Epithelial cell of prostate (primary cell): ENCODE results near the gene NIP7.
"Not testable (repeated sequence)": the region's sequence is repeated elsewhere in the genome, so short reads cannot be mapped to it uniquely, and the experiment has no call there.

Experiments
- DNase-seq: peaks from one replicate; pipeline ENCODE4 v3.0.0-alpha.2; 2011; ENCODE audit warnings: low read depth, low spot score
- H3K27ac ChIP-seq: fragments of 450-650 bp; 2 replicates; pipeline ENCODE4 v1.5.1; 2017; ENCODE audit warnings: mild to moderate bottlenecking

Gene NIP7

GRCh38 chr16:69339289-69340094 is at the start of gene NIP7, which contains the start of gene COG8:
NIP7 (plus strand) TSS chr16:69339772; CDS start chr16:69339830, 58 bp downstream.
COG8 (minus strand) TSS chr16:69339564; CDS start chr16:69339552, 12 bp downstream.
- peak; percentile 89 for DNase-seq
- H3K27ac ChIP-seq, result peak within 1 kb of the TSS; percentile 88

GRCh38 chr16:69291657-69292056 is 47.9 kb upstream of the NIP7 start:
- not testable (repeated sequence) for DNase-seq, H3K27ac ChIP-seq

GRCh38 chr16:69293401-69293800 is 46.2 kb upstream of the NIP7 start:
- no peak for DNase-seq
- peak overlapping the region; percentile 55 for H3K27ac ChIP-seq

- no peak for DNase-seq
- H3K27ac ChIP-seq, result peak overlapping the region; percentile 55
These were observed 45.5 kb upstream of the NIP7 start for GRCh38 chr16:69294051-69294450.

GRCh38 chr16:69296771-69297170 is 42.8 kb upstream of the NIP7 start:
- not testable (repeated sequence) for H3K27ac ChIP-seq, DNase-seq

GRCh38 chr16:69298261-69298660 is 41.3 kb upstream of the NIP7 start:
- no peak for DNase-seq
- no peak overlapping the region for H3K27ac ChIP-seq

- no peak overlapping the region for H3K27ac ChIP-seq
- no peak for DNase-seq
These were observed 38.4 kb upstream of the NIP7 start for GRCh38 chr16:69301187-69301586.

- DNase-seq, result no peak
- H3K27ac ChIP-seq, result no peak overlapping the region
These were observed 37.7 kb upstream of the NIP7 start for GRCh38 chr16:69301861-69302260.

- DNase-seq, result no peak
- no peak overlapping the region for H3K27ac ChIP-seq
These were observed 37.3 kb upstream of the NIP7 start for GRCh38 chr16:69302301-69302700.

GRCh38 chr16:69306031-69306430 is 33.5 kb upstream of the NIP7 start:
- no peak for DNase-seq
- no peak overlapping the region for H3K27ac ChIP-seq

- DNase-seq, result no peak
- no peak overlapping the region for H3K27ac ChIP-seq
These were observed 32.5 kb upstream of the NIP7 start for GRCh38 chr16:69307091-69307490.

- DNase-seq, result no peak
- H3K27ac ChIP-seq, result no peak overlapping the region
These were observed 31.7 kb upstream of the NIP7 start for GRCh38 chr16:69307856-69308255.

- DNase-seq, result no peak
- H3K27ac ChIP-seq, result no peak overlapping the region
These were observed 30.3 kb upstream of the NIP7 start for GRCh38 chr16:69309316-69309715.

- peak within 1 kb of the TSS; percentile 80 for H3K27ac ChIP-seq
- peak; percentile 68 for DNase-seq
These were observed 28.7 kb upstream of the NIP7 start, which contains the start of gene VPS4A for GRCh38 chr16:69310653-69311532. VPS4A (plus strand) TSS chr16:69311350; CDS start chr16:69311512, 162 bp downstream.

- no peak for DNase-seq
These were observed 27.8 kb upstream of the NIP7 start for GRCh38 chr16:69311533-69312387.

GRCh38 chr16:69313469-69313868 is 26.1 kb upstream of the NIP7 start:
- no peak overlapping the region for H3K27ac ChIP-seq
- no peak for DNase-seq

More at GRCh38 chr16:69311533-69312387, 27.8 kb upstream of the NIP7 start:
- peak overlapping the region; percentile 80 for H3K27ac ChIP-seq

GRCh38 chr16:69314534-69314933 is 25.0 kb upstream of the NIP7 start:
- H3K27ac ChIP-seq, result no peak overlapping the region
- no peak for DNase-seq

- DNase-seq, result no peak
- H3K27ac ChIP-seq, result no peak overlapping the region
These were observed 23.9 kb upstream of the NIP7 start for GRCh38 chr16:69315486-69316311.

- no peak for DNase-seq
- no peak overlapping the region for H3K27ac ChIP-seq
These were observed 23.0 kb upstream of the NIP7 start for GRCh38 chr16:69316595-69317034.
